Anterior cingulate cortex (tissue), 58 donors: ENCODE measurements around the gene NDUFC2.
A peak's percentile ranks its signal among the peaks of the same experiment; 100 is the strongest.
"Not testable (repeated sequence)": the region's sequence is repeated elsewhere in the genome, so short reads cannot be mapped to it uniquely, and the experiment has no call there.

Experiments used
- DNase-seq, 58 donors: peaks; one replicate each; lab custom pipeline; 2025; lab: John Stamatoyannopoulos, UW

Gene NDUFC2

GRCh38 chr11:78036313-78036712 is 43.3 kb downstream of the NDUFC2 start:
- no peak for DNase-seq

GRCh38 chr11:78034623-78035022 is 45.0 kb downstream of the NDUFC2 start:
- DNase-seq, result no peak

DNA sequence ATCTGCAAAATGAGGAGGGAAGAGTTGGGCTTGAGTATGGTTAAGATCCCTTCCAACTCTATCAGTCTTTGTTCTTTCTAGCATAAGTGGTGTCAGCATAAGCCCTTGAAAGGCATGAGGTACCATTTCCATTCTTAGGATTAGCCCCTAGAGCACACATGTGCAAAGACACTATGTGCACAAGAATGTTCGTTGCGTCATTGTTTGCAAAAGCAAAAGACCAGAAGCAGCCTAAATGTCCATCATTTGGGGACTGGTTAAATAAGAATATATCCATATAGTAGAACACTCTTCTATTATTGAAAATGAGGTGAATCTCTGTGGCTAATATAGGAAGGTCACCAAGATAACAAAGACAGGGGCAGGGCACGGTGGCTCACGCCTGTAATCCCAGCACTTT is 46.6 kb downstream of the NDUFC2 start:
- DNase-seq, result no peak

DNA sequence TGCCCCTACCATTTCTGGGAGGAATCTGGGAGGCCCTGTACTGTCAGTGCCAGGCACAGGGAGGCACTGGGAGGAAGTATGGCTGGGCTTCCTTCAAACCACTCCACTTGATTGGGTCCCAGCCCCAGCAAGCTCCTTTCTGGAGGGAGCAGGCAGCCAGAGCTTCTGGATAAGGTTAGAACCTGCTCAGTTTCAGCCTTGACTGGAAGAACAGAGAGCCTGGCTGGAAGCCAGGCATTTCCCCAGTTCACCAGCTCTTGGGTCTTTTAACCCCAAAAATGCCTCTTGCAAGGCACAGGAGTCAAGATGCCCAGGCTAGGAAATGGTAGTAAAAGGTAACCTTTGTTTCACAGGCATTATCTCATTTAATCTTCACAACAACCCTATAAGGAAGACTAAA is 47.6 kb downstream of the NDUFC2 start:
- peak in 3 of 58 donors; percentile 5 to 17 (median 17) for DNase-seq

GRCh38 chr11:78031629-78032028 is 48.0 kb downstream of the NDUFC2 start:
- DNase-seq, result no peak

DNA sequence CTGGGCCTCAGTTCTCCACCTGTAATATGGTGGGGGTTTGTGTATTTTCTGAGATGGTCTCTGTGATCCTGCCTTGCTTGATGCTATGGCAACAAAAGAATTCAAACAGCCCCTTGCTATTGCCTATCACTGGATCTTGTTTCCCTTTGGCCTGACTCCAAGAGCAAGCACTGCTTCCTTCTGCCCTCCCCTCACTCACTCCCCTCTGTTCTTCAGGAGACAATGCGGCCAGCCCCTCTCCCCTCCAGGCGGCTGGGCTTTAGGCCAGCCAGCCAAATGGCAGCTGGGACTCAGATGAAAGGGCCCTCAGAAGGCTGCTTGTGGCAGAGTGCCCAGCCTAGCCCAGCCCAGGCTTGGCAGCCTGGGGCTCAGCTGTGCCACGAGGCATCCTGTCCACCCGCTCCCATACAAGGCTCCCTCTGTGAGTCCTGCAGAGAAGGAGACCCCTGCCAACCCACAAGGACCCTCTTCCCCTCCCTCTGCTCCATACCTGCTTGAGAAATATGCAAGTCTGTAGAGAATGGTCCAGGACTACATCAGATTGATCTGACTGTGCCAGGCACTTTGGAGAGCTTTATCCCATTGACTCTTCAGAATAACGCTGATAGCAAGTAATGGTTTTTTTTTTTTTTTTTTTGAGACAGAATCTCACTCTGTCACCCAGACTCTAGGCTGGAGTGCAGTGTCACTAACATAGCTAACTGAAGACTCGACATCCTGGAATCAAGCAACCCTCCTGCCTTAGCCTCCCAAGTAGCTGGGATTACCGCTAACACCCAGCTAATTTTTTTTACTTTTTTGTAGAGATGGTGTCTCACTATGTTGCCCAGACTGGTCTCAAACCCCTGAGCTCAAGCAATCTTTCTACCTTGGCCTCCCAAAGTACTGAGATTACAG is 49.0 kb downstream of the NDUFC2 start:
- DNase-seq, result peak in 57 of 58 donors; percentile 16 to 96 (median 87)

GRCh38 chr11:78028423-78028822 is 51.2 kb downstream of the NDUFC2 start:
- DNase-seq, result not testable (repeated sequence)

DNA sequence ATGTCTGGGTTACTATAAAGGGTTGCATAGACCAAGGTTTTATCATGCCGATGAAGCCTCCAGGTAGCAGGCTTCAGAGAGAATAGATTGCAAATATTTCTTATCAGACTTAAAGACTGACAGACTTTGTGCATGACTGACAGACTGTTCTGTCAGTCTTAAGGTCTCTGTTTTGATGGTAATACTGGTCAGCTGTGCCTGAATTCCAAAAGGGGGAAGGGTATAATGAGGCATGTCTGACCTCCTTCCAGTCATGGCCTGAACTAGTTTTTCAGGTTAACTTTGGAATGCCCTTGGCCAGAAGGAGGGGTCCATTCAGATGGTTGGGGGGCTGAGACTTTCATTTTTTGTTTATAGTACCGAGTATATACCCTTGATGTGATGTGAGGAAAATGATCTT is 51.9 kb downstream of the NDUFC2 start:
- no peak for DNase-seq

GRCh38 chr11:78025378-78025777 is 54.3 kb downstream of the NDUFC2 start:
- DNase-seq, result no peak

- no peak for DNase-seq
These were observed 56.2 kb downstream of the NDUFC2 start for GRCh38 chr11:78023426-78023825.

DNA sequence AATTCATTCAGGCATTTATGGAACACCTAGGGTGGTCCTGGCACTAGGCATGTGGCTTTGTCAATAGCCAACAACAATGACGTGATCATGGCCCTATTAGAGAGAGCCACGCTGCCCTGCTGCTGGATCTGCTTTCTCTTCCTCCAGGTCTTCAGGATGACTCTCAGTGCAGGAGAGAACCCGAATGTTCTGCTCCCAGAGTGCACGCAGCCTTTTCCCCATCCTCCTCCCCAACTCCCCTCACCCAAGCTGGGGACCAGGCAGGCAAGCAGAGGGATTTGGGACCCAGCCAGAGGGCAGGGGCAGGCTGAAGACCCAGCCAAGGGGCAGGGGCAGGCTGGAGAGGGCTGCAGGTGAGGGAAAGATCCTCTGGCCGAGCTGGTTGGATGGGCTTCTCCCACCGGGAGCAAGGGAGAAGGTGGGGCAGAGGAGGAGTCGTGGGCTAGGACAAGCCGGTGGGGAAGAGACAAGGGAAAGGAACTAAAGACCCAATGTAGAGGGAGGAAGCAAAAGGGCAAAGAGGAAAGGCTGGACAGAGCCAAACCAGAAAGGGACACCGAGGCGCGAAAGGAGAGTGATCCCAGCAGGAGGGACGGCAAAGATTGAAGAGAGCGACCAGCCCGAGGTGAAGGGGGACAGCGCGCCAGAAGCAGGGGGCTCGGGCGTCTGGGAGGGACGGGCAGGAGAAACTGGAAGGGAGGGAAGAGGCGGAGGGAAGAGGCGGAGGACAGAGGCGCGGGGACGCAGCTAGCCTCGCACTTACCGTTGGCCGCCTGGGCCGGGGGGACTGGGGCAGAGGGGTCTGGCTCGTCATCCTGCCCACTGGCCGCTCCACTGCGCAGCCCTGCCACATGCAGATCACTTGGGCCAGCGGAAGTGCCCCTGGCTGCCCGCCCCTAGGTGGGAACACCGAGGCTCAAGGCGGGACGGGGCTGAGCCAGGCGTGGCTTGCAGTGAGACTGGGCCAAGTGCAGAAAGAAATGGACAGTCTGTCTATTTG is 57.0 kb downstream of the NDUFC2 start, which contains the start of gene KCTD14:
Gene KCTD14, minus strand, starts transcription at position 880 of the 1,000 bp plus-strand sequence. Its CDS starts 27 bp downstream, at position 853.
- no peak for DNase-seq

- DNase-seq, result no peak
These were observed 58.1 kb downstream of the NDUFC2 start for GRCh38 chr11:78021611-78022010.

GRCh38 chr11:78020246-78020645 is 59.4 kb downstream of the NDUFC2 start:
- peak in 1 of 58 donors; percentile 40 for DNase-seq

- DNase-seq, result no peak
These were observed 59.9 kb downstream of the NDUFC2 start for GRCh38 chr11:78019808-78020207.
